Heart left ventricle (tissue), 16 donors: ENCODE data around the gene CLHC1. TPM values are rescaled to one million over a fixed set of nuclear protein-coding genes. Genes with fewer than 3 reads are reported as not detected.
"Not testable (repeated sequence)": the region's sequence is repeated elsewhere in the genome, so short reads cannot be mapped to it uniquely, and the experiment has no call there.

Experiments used
- ATAC-seq, 4 donors: fragments of 200-7000 bp; cut with Tn5 transposase; one replicate each; pipeline ENCODE4 v1.9.1; 2020 to 2022; ENCODE audit warnings: moderate library complexity in 4 of 4, mild to moderate bottlenecking in 3 of 4, moderate number of reproducible peaks in 1 of 4
- DNase-seq, 5 donors: peaks; one replicate each; pipeline ENCODE4 v3.0.0-alpha.2; 2020
- H3K27ac ChIP-seq, 12 donors: fragments of 200-600 bp; sonication (generic) in 4 of 12; one replicate each; pipeline versions ENCODE4 v1.5.0 to v1.8.0; 2016 to 2022; ENCODE audit warnings: mild to moderate bottlenecking in 2 of 12
- H3K27me3 ChIP-seq, 9 donors: fragments of 200-600 bp; sonication (generic) in 2 of 9; one replicate each; pipeline versions ENCODE4 v1.5.1 to v1.8.0; 2016 to 2022; ENCODE audit warnings: mild to moderate bottlenecking in 3 of 9
- H3K36me3 ChIP-seq, 9 donors: fragments of 200-600 bp; sonication (generic) in 2 of 9; one replicate each; pipeline versions ENCODE4 v1.5.0 to v1.8.0; 2018 to 2022; ENCODE audit warnings: mild to moderate bottlenecking in 2 of 9
- H3K4me1 ChIP-seq, 12 donors: fragments of 200-600 bp; sonication (generic) in 4 of 12; one replicate each; pipeline versions ENCODE4 v1.5.0 to v1.8.0; 2016 to 2022; ENCODE audit warnings: mild to moderate bottlenecking in 3 of 12
- H3K4me3 ChIP-seq, 12 donors: fragments of 200-600 bp; sonication (generic) in 4 of 12; one replicate each; pipeline versions ENCODE4 v1.5.0 to v1.8.0; 2017 to 2022; ENCODE audit warnings: mild to moderate bottlenecking in 9 of 12, moderate library complexity in 4 of 12
- H3K9me3 ChIP-seq, 12 donors: fragments of 200-600 bp; sonication (generic) in 4 of 12; one replicate each; pipeline versions ENCODE4 v1.5.0 to v1.8.0; 2016 to 2022; ENCODE audit warnings: mild to moderate bottlenecking in 1 of 12
- CTCF ChIP-seq, 12 donors: fragments of 200-600 bp; sonication (generic) in 4 of 12; IDR thresholded peaks; one replicate each; pipeline versions ENCODE4 v1.5.0 to v1.8.0; 2018 to 2022; ENCODE audit warnings: antibody characterized with exemption in 12 of 12, mild to moderate bottlenecking in 5 of 12
- POLR2A ChIP-seq, 2 donors: fragments of 450-650 bp; IDR thresholded peaks; one replicate each; pipeline ENCODE4 v1.6.1; 2017; ENCODE audit warnings: antibody characterized with exemption in 2 of 2, mild to moderate bottlenecking in 2 of 2, moderate library complexity in 2 of 2
- WGBS, 4 donors: extraction: QIAGEN DNeasy Blood & Tissue Kit in 2 of 4; methylation state at CpG; one replicate each; pipeline versions ENCODE4 v1.1.5 to v1.1.7; 2013 to 2018; 5-methylcytosine and 5-hydroxymethylcytosine counted together
- intact Hi-C, 10 donors: fragments of 100-400 bp; cut with DNase I; formaldehyde crosslinking; loops; one replicate each; pipeline versions ENCODE4 v1.11.1 to v1.14.2; 2022
- polyA plus RNA-seq, 2 donors: library from polyadenylated mRNA; stranded (reverse); fragments of 200-250 nt; gene quantifications; one replicate each; pipeline ENCODE4 v1.2.3, GENCODE V29; 2013
- total RNA-seq, 9 donors: library from RNA; depleted of rRNA in 2 of 9; stranded (reverse); fragments of >200 nt in 2 of 9; fragmentation: NEBNext Ultra II Directional in 3 of 9; extraction: Animal tissue kit (Norgen Biotek cat#: 25700) in 3 of 9; gene quantifications; one replicate each; pipeline versions ENCODE4 v1.1.0 to v1.2.4, GENCODE V29; 2016 to 2023
- donor health status: ischemic (EF 13 %, LVEDD 7.1; RV severe dilation, severe dysfunction).
- donor health status: healthy with polysubstance abuse.
- donor health status: DM: no; HTN: yes; CAD: no.
- donor health status: DM: no; HTN: no; CAD: no.
- donor health status: ischemic (EF 25% LVEDD 6.9; RV normal size, moderate dysfunction).
- donor health status: ischemic (EF 25% LVEDD 5.7; RV mildly dilated, moderate dysfunction).
- donor health status: healthy.
- donor health status: DM: yes; HTN: yes; CAD: no.
- donor health status: ischemic (EF 35%, LVEDD 5.7; RV mildly dilated, moderate dysfunction).
- donor health status: nonischemic (EF 11% LVEDD 7.7; RV severe dilation, severe dysfunction).
- donor health status: DM: yes; HTN: yes; CAD: no.
- donor health status: PGD.
- donor health status: ischemic (EF 29% LVEDD 5.4; RV normal size, mild dysfunction).
- donor health status: nonischemic (EF 23%, LVEDD 6.1; RV moderate dilation, normal function).

Gene CLHC1
- total and polyA plus RNA-seq, 11 donors = 2.3 to 10.6 (median 4.4) TPM

GRCh38 chr2:55147041-55147440 is 85.1 kb downstream of the CLHC1 start:
- Histone ChIP-seq H3K9me3 (no peaks in the 10 kb centered on the region), H3K27ac (no peak overlapping the region), H3K4me3 (no peak overlapping the region), H3K4me1 (peaks cover 0 to 20% (median 0%) of the 10 kb centered on the region in 12 donors), H3K36me3 (no peaks in the 10 kb centered on the region), H3K27me3 (no peaks in the 10 kb centered on the region)
- WGBS, 4 donors = 96 to 97% (median 96%) methylated on average over 5 of the region's 5 CpGs
- DNase-seq = no peak
- intact Hi-C loops = no loop called here
- no peak for ATAC-seq
- TF ChIP-seq POLR2A (IDR thresholded peaks at IDR 0.05) (no peak), CTCF (IDR thresholded peaks at IDR 0.05) (no peak)

DNA sequence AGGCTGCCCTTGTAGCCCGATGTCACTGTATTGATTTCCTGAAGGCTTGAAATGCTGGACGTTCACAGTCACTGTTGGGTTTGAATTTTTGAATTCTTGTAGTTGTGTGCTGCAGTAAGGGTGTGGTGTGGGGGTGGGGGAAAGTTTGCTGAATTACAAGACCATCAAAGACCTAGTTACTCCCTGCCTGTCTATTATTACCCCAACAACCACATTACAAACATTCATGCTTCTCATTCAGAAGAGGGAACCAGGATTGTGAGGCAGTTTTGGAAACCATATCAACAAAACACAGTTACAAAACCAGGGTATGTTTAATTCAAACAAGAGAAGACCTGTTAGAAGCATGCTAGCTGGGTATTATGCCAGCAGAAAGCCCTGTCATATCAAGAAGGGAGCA is 85.8 kb downstream of the CLHC1 start:
- Histone ChIP-seq H3K4me3 (no peak overlapping the region), H3K36me3 (no peaks in the 10 kb centered on the region), H3K27ac (no peak overlapping the region), H3K9me3 (no peaks in the 10 kb centered on the region), H3K27me3 (no peaks in the 10 kb centered on the region), H3K4me1 (peaks cover 0 to 12% (median 0%) of the 10 kb centered on the region in 12 donors)
- intact Hi-C loops = no loop called here
- 86 to 95% (median 90%) methylated on average over 2 of the region's 2 CpGs for WGBS, 4 donors
- TF ChIP-seq CTCF (IDR thresholded peaks at IDR 0.05) = no peak
- no peak for TF ChIP-seq POLR2A (IDR thresholded peaks at IDR 0.05)
- DNase-seq (no peak), ATAC-seq (no peak)

GRCh38 chr2:55144922-55145820 is 86.9 kb downstream of the CLHC1 start:
- Histone ChIP-seq H3K4me3 (no peak overlapping the region), H3K4me1 (peaks cover 0 to 4% (median 0%) of the 10 kb centered on the region in 12 donors), H3K36me3 (no peaks in the 10 kb centered on the region), H3K27me3 (no peaks in the 10 kb centered on the region), H3K27ac (no peak overlapping the region), H3K9me3 (no peaks in the 10 kb centered on the region)
- 90 to 97% (median 95%) methylated on average over 12 of the region's 12 CpGs for WGBS, 4 donors
- DNase-seq (no peak), ATAC-seq (no peak)
- TF ChIP-seq POLR2A (IDR thresholded peaks at IDR 0.05) = no peak
- TF ChIP-seq CTCF (IDR thresholded peaks at IDR 0.05) = no peak
- intact Hi-C loops = no loop called here

- H3K9me3 ChIP-seq, DNase-seq, intact Hi-C loops, H3K27me3 ChIP-seq, H3K4me3 ChIP-seq, H3K36me3 ChIP-seq, H3K4me1 ChIP-seq, H3K27ac ChIP-seq, ATAC-seq: not testable (repeated sequence)
- WGBS, 4 donors = 92 to 96% (median 94%) methylated on average over 2 of the region's 2 CpGs
These were observed 88.4 kb downstream of the CLHC1 start for GRCh38 chr2:55143706-55144105.
